ENCODE measurements around the gene ZFAND5.

DNA sequence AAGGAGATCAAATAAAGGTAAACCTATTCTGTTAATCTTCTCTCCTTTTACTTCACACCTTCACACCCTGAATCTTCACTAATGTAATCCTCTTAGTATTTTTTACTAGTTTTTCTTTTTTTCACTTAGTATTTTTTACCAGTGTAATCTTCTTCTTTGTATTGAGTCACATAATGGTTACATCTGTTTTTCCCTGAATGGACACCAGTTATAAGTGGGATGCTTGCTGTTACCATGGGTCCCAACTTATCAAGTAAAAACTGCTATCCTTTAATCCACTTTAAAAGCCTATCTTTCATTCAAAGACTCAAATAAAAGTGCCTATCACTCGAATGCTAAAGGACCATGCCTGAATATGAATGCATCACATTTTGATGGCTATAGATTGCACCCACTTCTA, 15.1 kb downstream of the ZFAND5 start:
- TF ChIP-seq, protein P1, sequence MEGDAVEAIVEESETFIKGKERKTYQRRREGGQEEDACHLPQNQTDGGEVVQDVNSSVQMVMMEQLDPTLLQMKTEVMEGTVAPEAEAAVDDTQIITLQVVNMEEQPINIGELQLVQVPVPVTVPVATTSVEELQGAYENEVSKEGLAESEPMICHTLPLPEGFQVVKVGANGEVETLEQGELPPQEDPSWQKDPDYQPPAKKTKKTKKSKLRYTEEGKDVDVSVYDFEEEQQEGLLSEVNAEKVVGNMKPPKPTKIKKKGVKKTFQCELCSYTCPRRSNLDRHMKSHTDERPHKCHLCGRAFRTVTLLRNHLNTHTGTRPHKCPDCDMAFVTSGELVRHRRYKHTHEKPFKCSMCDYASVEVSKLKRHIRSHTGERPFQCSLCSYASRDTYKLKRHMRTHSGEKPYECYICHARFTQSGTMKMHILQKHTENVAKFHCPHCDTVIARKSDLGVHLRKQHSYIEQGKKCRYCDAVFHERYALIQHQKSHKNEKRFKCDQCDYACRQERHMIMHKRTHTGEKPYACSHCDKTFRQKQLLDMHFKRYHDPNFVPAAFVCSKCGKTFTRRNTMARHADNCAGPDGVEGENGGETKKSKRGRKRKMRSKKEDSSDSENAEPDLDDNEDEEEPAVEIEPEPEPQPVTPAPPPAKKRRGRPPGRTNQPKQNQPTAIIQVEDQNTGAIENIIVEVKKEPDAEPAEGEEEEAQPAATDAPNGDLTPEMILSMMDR (IDR thresholded peaks at IDR 0.05; ENCODE audit: low read depth, low read length, missing input control): no peak
- TF ChIP-seq, protein P2, sequence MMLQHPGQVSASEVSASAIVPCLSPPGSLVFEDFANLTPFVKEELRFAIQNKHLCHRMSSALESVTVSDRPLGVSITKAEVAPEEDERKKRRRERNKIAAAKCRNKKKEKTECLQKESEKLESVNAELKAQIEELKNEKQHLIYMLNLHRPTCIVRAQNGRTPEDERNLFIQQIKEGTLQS (IDR thresholded peaks at IDR 0.05): no peak
- TF ChIP-seq, protein P3, sequence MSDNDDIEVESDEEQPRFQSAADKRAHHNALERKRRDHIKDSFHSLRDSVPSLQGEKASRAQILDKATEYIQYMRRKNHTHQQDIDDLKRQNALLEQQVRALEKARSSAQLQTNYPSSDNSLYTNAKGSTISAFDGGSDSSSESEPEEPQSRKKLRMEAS (IDR thresholded peaks at IDR 0.05): no peak
- TF ChIP-seq YY1 (IDR thresholded peaks at IDR 0.05) (no peak), TAF1 (conservative IDR thresholded peaks at IDR 0.05) (no peak), RAD21 (IDR thresholded peaks at IDR 0.05) (no peak), GABPA (IDR thresholded peaks at IDR 0.05 in 1 of 2, conservative IDR thresholded peaks at IDR 0.05 in 1 of 2) (no peak), JUND (IDR thresholded peaks at IDR 0.05) (no peak)
- TF ChIP-seq, protein P4, sequence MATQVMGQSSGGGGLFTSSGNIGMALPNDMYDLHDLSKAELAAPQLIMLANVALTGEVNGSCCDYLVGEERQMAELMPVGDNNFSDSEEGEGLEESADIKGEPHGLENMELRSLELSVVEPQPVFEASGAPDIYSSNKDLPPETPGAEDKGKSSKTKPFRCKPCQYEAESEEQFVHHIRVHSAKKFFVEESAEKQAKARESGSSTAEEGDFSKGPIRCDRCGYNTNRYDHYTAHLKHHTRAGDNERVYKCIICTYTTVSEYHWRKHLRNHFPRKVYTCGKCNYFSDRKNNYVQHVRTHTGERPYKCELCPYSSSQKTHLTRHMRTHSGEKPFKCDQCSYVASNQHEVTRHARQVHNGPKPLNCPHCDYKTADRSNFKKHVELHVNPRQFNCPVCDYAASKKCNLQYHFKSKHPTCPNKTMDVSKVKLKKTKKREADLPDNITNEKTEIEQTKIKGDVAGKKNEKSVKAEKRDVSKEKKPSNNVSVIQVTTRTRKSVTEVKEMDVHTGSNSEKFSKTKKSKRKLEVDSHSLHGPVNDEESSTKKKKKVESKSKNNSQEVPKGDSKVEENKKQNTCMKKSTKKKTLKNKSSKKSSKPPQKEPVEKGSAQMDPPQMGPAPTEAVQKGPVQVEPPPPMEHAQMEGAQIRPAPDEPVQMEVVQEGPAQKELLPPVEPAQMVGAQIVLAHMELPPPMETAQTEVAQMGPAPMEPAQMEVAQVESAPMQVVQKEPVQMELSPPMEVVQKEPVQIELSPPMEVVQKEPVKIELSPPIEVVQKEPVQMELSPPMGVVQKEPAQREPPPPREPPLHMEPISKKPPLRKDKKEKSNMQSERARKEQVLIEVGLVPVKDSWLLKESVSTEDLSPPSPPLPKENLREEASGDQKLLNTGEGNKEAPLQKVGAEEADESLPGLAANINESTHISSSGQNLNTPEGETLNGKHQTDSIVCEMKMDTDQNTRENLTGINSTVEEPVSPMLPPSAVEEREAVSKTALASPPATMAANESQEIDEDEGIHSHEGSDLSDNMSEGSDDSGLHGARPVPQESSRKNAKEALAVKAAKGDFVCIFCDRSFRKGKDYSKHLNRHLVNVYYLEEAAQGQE (IDR thresholded peaks at IDR 0.05): no peak

All from liver (tissue), 3 donors.